ENCODE results near the gene FAM227B.

GRCh38 chr15:49418811-49419210 lies 201.8 kb downstream of the FAM227B start:
- TF ChIP-seq CTCF (IDR thresholded peaks at IDR 0.05; ENCODE audit: low read length) (no peak), EZH2 (IDR thresholded peaks at IDR 0.05; ENCODE audit: borderline replicate concordance, low read length) (no peak)

Measured in OCI-LY1 (cell line).